Measurements from ENCODE around the gene FAM227A. TPM values are rescaled to one million over a fixed set of nuclear protein-coding genes. Genes with fewer than 3 reads are reported as not detected.

FAM227A gene
- total and polyA plus RNA-seq, 9 donors = 0.72 to 7.4 (median 2.2) TPM

DNA sequence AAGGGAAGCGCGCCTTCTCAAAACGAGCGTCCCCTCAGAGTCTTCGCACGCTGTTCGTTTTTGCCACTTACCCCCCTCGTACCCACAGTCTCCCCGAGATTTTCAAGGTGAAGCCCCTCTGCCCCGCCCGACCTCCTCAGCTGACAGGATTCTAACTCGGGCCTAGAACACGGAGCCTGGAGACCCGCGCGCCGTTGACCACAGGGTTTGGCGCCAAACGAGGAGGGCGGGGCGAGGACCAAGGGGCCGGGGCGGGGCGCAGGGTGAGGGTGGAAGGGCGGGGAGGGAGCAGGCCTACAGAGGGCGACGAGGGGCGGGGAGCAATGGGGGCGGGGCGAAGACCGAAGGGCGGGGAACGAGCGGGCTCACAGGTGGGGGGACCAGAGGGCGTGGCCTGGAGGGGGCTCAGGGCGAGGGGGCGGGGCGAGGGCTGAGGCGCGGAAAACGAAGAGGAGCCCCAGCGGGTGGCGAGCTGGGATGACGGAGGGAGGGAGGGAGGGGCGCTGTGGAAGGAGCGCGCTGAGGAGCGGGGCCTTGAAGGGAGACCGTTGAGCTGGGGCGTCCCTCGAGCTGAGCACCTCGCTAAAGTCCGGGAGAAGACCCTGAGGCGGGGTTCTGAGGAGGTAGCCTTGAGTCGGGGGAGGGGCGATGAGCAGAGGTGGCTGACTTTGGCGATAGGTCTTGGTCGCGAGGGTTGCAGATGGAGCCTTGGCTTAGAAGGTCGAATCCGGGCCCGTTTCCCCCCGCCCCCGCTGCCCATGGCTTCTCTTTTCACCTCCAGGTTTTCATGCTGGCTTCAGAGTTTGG, 86.0 kb downstream of the FAM227A start, which contains the start of gene DMC1:
DMC1 (minus strand) TSS at position 212 of the 807 bp plus-strand sequence. CDS start 1,927 bp downstream, outside the sequence.
- DNase-seq = peak; percentile 96 to 98 (median 98)
- H3K4me1 ChIP-seq (ENCODE audit: insufficient read depth) = peaks cover 2% of the 10 kb centered on the region
- no peaks in the 10 kb centered on the region for H3K27me3 ChIP-seq
- intact Hi-C loops (cut with DNase I) = loop anchor here in 2 of 4 donors (5.0 to 10.0 kb wide), 4 partner anchors 65 to 518 kb away; partner anchors contain the start of genes DDX17 (in 1 of the 2) and PICK1 (in 1 of the 2)
- no peaks in the 10 kb centered on the region for H3K36me3 ChIP-seq
- no peak for TF ChIP-seq EP300 (IDR thresholded peaks at IDR 0.05)
- TF ChIP-seq POLR2A (IDR thresholded peaks at IDR 0.05) = peak; percentile 47
- TF ChIP-seq, protein P1, sequence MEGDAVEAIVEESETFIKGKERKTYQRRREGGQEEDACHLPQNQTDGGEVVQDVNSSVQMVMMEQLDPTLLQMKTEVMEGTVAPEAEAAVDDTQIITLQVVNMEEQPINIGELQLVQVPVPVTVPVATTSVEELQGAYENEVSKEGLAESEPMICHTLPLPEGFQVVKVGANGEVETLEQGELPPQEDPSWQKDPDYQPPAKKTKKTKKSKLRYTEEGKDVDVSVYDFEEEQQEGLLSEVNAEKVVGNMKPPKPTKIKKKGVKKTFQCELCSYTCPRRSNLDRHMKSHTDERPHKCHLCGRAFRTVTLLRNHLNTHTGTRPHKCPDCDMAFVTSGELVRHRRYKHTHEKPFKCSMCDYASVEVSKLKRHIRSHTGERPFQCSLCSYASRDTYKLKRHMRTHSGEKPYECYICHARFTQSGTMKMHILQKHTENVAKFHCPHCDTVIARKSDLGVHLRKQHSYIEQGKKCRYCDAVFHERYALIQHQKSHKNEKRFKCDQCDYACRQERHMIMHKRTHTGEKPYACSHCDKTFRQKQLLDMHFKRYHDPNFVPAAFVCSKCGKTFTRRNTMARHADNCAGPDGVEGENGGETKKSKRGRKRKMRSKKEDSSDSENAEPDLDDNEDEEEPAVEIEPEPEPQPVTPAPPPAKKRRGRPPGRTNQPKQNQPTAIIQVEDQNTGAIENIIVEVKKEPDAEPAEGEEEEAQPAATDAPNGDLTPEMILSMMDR (IDR thresholded peaks at IDR 0.05) = peak in 1 of 3 donors; percentile 19
- no peaks in the 10 kb centered on the region for H3K9me3 ChIP-seq
- H3K27ac ChIP-seq = peak within 1 kb of the TSS; percentile 65 to 85
- WGBS, 3 donors = 1 to 2% (median 2%) methylated on average over 54 to 63 of the region's 64 CpGs
- peak within 1 kb of the TSS; percentile 74 for H3K4me3 ChIP-seq

DNA sequence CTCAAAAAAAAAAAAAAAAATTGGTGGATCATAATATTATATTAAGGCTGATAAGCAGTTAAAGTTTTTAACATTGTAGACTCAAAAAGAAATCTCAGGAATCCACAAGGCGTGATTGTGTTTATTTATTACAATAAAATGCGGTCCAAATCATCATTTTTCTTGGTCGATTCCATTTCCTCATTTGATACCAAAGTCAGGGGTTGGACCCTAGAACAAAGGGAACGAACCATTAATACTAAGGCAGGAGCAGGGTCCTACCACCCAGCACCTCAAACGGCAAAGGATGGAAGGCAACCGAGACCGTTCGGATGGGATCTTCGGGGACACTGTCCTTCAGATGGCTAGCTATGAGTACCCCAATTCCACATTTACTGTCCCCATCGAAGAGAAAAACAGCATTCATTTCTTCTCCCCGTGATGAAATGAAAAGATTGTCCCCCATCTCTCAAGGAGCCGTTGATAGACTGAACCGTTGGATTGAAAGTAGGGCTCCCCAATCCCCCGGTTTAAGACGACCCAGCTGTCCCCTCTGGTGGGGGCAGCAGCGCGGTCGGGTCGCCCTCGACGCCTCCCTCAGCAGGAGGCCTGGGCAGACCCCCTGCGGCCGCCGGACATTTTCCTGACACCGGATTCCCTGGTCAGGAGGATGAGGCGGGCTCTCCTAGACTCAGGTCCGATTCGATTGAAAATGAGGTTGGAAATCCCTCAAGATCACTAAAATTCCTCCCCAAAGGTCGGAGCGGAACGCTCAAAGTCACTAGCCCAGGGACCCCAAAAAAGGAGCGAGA, 86.8 kb downstream of the FAM227A start:
- no peaks in the 10 kb centered on the region for H3K27me3 ChIP-seq
- H3K9me3 ChIP-seq = no peaks in the 10 kb centered on the region
- H3K36me3 ChIP-seq = no peaks in the 10 kb centered on the region
- peaks cover 2% of the 10 kb centered on the region for H3K4me1 ChIP-seq (ENCODE audit: insufficient read depth)
- TF ChIP-seq POLR2A (IDR thresholded peaks at IDR 0.05) (no peak), EP300 (IDR thresholded peaks at IDR 0.05) (no peak)
- TF ChIP-seq, protein P1 (IDR thresholded peaks at IDR 0.05) = no peak
- peak overlapping the region; percentile 65 to 74 for H3K27ac ChIP-seq
- 24 to 39% (median 32%) methylated on average over 32 of the region's 32 CpGs for WGBS, 3 donors
- intact Hi-C loops (cut with DNase I) = loop anchor here in 1 of 4 donors (5.0 to 10.0 kb wide), 2 partner anchors 65 to 128 kb away; partner anchors contain the start of gene DDX17
- peak overlapping the region; percentile 36 for H3K4me3 ChIP-seq
- DNase-seq = peak in 4 of 5 donors; percentile 34 to 53 (median 38)

DNA sequence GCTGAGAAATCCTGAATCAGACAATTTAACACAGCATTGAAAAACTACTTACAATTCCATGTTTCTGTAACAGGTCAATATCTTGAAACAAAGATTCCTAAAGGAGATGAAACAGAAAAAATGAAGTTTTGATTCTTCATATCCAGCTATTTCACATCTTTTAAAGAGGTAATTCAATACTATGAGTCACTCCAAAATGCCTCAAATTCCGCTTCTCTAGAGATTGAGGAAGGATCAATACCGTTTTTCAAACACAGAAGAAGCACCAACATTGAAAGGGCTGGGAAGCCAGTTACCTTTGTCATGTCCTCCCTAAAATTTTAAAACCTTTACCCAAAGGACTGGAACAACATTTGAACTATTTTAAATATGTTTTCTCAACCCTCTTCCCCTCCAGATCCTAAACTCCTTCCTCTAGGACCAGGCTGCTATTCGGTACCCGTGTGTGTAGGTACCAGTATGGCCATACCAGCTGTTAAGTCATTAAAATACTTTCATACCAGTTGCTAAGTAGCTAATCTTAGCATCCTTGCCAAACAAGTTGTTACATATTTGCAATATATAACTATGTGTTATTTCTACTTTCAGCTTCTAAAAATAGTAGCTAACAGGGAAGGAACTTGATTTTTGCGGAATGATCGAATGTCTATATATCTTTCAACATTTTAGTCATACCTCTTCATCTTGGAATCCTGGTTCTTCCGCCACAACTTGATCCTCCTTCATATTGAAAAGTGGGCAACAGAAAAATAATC, 88.5 kb downstream of the FAM227A start:
- Histone ChIP-seq H3K27ac (peak overlapping the region in 1 of 2 donors; percentile 22), H3K9me3 (no peaks in the 10 kb centered on the region), H3K27me3 (no peaks in the 10 kb centered on the region), H3K36me3 (no peaks in the 10 kb centered on the region), H3K4me3 (no peak overlapping the region), H3K4me1 (ENCODE audit: insufficient read depth) (peaks cover 2% of the 10 kb centered on the region)
- TF ChIP-seq EP300 (IDR thresholded peaks at IDR 0.05) = no peak
- TF ChIP-seq, protein P1 (IDR thresholded peaks at IDR 0.05) = no peak
- no peak for TF ChIP-seq POLR2A (IDR thresholded peaks at IDR 0.05)
- no peak for DNase-seq
- intact Hi-C loops (cut with DNase I) = loop anchor here in 1 of 4 donors (5.0 to 10.0 kb wide), 2 partner anchors 63 to 130 kb away; partner anchors contain the start of gene DDX17
- WGBS, 3 donors = 57 to 75% (median 68%) methylated on average over 7 of the region's 7 CpGs

Measured in ovary (tissue), 9 donors.